DMS114 treated with DMSO at 0.1 percent for 48 hours (cell line): ENCODE data around the gene RFX1.

Source experiments
- DNase-seq: peaks from one replicate; lab custom pipeline; 2025; ENCODE audit not compliant: unreplicated experiment; lab: John Stamatoyannopoulos, UW

RFX1 gene

DNA sequence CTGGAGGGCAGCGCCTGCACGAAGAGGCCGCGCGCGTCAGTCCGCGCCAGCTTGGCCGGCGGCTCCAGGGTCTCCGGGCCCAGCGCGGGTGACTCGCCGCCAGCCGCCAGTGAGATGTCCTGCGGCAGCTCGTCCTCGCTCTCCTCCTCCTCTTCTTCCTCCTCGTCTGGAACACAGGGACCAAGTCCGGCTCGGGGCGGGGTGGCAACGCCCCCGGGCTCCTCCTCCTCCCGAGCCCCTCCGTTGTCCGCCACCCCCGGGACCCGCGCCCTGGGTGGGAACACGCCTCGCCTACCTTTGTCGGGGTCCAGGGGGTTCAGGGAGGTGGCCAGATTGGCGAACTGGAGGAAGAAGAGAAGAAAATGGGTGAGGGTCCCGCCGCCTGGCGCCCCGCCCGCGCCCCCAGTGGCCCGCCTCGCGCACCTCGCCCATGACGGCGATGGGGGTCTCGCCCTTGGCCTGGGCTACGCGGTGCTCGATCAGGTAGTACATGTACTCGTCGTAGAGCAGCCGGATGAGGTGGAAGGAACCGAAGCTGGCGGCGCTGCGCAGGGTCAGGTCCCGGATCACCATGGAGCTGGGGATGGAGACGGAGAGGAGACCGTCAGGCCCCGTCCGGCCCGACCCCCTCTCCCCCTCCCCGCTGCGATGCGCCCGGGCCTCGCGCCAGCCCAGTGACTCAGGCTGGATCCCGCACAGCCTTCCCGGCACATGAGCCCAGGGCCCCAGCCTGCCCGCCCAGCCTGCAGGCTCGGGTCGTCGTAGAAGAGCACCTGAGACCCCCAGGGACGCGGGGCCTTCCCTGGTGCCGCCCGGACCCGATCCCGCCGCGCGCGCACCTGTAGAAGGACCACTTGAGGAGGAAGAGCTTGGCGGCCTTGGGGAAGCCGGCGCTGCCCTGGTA lies 43.2 kb downstream of the RFX1 start:
- no peak for DNase-seq

DNA sequence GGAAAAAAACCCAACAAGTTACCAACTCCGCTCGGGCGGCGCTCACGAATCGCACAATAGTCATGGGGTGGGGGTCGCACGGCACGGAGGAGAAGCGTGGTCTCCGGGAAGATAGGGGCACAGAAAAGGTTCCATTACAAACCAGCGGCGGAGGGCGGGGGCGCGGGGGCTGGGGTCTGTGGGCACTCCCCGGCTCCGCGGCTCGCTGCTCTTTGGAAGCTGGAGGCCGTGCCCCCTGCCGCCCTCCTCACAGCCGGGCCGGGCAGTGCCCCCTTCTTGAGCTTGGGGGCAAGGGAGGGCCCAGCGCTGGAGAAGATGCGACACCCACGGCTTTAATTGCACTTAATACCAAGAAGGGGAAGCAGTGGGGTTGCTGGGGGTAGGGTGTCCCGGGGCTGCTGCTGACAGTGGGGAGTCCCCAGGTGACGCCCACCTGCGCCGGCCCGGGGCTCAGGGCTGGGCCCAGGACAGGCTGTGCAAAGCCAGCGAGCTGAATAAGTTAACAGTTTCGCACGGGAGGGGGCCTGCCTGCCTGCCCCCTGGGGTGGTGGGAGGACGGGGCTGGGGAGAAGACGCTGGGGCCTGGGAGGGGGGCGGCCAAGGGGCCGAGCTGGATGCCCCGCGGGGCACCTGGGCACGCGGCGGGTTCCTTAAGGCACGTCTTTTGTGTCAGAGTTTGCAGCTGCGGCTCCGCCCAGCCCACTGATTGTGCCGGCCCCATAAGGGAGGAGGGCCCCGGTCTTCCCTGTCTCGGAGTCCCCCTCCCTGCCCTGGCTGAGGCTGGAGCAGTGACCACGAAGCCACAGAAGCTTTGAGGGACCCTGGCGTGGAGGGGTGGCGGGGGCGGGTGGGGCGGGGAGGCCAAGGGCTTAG lies 44.1 kb downstream of the RFX1 start:
- no peak for DNase-seq

DNA sequence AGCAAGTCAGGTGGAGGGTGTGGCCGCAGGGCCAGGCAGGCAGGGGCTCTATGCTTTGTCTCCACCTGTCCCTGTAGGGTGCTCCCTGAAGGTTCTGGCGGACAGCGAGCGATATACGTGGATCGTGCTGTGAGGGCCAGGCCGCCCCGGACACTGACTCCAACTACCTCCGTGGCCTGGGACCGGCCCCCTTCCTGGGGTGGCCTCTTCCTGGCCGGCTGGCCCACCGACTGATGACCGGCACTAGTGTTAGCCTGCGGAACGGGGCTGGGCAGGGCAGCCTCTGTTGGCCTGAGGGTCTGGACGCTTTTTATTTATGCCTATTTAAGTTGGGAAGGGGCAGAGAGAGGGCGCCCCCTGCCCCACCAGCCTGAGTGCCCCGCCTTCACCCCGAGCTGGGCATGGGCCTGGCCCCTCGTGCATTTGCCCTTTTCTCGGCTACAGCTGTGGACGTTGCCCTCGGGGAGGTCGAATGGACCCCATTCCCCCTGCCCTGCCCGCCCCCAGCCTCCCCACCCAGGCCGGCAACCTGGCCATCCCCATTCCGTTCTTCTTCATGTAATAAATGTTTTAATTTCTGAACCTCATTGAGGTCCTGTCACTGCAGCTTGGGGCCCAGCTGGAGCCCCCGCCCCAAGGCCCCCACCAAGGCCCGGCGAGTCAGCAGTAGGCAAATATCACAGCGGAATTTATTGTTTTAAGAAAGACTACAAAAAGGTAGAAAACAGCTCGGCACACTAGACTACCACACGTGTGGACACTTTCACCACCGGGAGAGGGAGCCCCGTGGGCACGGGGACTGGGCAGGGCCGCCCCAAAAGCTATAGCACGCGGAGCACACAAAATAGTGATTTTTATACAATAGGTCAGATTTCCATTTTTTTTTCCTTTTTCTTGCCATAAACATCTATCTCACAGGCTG lies 45.0 kb downstream of the RFX1 start:
- no peak for DNase-seq

DNA sequence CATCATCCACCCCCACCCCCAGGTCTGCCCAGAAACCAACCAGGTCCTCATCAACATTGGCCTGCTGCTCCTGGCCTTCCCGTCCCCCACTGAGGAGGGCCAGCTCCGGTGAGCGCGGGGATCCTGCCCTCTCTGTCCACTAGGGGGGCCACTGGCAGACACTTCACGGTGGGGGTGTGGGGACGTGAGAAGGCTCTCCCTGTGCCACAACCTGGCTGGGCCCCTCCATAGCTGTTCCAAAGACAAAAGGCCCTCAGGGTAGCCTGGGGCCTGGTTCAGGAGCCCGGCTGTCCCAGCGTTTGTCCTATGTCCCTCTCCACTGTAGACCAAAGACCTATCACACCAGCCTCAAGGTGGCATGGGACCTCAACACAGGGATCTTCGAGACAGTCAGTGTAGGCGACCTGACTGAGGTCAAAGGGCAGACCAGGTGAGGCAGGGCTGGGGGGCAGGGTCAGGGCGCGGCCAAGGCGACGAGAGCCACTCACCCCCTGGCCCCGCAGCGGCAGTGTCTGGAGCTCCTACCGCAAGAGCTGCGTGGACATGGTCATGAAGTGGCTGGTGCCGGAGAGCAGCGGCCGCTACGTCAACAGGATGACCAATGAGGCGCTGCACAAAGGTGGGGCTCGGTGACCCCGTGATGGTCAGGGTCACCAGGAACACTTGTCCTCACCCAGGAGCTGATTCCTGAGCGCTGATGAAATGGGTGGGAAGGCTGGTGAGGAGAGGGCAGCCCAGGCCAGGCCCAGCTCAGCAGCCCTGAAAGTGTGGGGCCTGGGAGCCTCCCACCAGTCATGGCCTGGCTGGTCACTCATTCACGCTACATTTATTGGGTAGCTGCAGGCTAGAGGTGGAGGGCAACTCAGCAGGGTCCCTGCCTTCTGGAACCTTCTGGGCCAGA lies 45.9 kb downstream of the RFX1 start:
- DNase-seq, result no peak

DNA sequence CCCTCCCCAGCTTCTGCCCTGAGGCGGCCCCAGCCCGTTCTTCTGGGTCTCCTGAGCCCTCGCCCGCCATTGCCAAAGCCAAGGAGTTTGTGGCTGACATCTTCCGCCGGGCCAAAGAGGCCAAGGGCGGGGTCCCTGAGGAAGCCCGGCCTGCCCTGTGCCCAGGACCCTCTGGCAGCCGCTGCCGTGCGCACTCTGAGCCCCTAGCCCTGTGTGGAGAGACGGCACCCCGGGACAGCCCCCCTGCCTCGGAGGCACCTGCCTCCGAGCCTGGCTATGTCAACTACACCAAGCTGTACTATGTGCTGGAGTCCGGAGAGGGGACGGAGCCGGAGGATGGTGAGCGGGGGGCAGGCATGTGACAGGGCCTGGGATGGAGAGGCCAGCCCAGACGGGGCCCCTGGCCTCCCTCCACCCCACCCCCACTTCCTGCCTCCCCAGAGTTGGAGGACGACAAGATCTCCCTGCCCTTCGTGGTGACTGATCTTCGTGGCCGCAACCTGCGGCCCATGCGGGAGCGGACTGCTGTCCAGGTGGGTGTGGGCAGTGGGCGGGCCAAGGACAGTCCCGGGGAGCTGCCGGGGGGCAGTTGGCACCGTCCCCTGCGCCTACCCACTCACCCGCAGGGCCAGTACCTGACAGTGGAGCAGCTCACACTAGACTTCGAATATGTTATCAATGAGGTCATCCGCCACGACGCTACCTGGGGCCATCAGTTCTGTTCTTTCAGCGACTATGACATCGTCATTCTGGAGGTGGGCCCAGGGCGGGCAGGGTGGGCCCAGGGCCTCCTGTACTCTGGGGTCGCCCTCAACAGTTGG lies 46.8 kb downstream of the RFX1 start:
- no peak for DNase-seq

DNA sequence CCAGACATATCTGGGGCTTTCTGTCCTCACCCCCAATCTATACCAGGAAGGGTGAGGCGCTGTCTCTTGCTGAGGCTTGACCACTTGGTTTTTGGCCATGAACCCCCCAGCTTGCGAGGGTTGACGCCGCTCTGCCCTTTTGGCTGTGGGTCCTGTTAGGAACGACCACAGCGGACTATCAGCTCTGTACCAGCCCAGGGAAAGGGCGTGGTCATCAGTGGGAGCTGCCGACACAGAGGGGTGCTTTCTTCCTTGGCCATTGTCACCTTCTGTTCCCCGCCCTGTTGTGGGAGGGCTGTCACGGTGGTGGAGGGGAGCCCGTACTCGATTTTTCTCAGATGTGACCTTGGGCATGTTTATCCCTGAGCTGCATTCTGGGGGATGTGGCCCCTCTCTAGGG lies 48.1 kb downstream of the RFX1 start:
- no peak for DNase-seq

DNA sequence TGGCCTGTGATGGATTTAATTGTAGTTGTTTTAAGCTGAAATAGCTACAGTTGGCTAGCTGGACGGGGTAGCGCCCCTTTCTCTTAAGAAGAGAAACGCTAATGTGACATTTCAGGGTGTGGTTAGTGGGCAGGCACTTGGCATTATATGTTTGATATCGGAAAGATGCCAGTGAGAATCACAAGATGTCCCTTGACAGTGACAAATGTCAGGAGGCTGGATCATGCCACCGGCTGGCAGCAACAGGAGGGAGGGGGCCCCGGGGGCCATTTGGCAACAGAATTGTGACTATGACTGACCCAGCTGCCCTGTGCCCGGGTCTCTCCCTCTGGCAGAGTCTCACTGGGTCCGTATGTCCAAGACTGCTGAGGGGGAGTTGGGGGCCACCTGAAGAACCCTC lies 49.1 kb downstream of the RFX1 start:
- no peak for DNase-seq

DNA sequence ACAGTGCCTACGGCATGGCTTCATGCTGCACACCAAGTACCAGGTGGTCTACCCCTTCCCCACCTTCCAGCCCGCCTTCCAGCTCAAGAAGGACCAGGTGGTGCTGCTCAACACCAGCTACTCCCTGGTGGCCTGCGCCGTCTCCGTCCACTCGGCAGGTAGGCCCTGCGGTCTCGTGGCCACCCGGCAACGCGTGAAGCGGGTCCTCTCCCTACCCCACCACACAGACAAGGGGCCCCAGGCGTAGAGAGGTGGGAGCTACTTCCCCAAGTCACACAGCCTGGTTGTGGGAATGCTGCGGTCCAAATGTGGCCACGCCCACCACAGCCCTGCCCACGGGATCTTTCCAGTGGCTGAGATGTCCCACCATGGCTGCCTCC lies 49.8 kb downstream of the RFX1 start:
- DNase-seq, result no peak

DNA sequence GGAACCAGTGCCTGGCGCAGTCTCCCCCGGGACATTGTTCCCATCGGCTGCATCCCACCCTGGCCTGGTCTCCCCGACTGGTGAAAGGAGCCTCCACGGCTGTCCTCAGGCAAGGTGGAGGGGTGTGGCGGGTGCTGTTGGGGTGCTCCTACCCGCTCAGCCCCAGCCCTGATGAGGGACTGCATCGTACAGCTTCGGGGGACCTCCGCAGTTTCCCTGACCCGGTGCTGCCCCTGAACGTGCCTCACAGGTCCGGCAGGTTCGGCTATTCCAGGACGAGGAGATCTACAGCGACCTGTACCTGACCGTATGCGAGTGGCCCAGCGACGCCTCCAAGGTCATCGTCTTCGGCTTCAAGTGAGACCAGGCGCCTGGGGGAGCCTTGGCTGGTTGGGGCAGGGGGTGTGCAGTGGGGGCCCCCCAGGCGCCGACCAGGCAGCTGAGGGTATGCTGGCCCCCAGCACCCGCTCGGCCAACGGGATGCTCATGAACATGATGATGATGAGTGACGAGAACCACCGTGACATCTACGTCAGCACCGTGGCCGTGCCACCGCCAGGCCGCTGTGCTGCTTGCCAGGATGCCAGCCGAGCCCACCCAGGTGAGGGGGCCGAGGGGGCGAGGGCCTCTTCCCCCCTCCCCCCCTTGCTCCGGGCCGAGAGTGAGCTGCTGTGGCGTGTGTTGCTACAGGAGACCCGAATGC lies 50.3 kb downstream of the RFX1 start:
- DNase-seq, result no peak

DNA sequence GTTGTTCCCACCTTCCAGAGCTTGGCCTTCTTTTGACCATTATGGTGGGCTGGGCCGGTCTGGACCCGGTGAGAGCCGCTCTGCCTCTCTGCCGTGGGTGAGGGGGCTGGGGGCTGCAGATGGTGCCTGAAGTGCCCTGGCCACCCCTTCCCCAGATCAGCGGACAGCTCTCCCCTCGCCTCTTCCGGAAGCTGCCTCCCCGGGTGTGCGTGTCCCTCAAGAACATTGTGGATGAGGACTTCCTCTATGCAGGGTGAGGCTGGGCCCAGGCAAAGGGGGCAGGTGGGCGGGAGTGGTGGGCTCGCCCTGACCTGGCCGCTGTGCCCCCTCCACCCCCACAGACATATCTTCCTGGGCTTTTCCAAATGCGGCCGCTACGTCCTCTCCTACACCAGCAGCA lies 51.9 kb downstream of the RFX1 start:
- no peak for DNase-seq

DNA sequence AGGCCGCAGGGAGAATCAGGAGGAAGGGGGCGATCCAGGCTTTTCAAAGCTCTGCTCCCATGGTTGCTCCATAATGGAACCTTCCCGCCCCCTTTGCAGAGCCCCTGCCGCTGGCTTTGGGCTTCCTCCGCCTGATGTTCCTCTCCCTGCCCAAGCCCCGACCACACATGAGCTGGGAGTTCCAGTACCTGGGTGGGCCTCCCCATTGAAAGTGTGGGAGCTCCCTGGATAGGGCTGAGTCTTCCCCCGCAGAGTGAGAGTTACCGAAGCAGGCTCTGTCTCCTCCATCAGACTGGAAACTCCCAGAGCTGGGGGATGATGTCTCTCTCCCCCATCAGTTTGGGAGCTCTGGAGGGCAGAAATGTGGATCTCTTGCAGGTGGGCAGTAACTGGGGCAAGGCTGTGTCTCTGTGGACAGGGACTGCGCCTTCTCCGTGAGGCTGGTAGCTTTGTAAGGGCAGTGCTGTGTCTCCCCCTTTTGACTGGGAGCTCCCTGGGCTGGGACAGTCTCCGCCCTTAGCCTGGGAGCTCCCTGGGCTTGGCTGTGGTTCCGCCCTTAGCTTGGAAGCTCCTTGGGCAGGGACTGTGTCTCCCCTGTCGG lies 53.1 kb downstream of the RFX1 start:
- no peak for DNase-seq

DNA sequence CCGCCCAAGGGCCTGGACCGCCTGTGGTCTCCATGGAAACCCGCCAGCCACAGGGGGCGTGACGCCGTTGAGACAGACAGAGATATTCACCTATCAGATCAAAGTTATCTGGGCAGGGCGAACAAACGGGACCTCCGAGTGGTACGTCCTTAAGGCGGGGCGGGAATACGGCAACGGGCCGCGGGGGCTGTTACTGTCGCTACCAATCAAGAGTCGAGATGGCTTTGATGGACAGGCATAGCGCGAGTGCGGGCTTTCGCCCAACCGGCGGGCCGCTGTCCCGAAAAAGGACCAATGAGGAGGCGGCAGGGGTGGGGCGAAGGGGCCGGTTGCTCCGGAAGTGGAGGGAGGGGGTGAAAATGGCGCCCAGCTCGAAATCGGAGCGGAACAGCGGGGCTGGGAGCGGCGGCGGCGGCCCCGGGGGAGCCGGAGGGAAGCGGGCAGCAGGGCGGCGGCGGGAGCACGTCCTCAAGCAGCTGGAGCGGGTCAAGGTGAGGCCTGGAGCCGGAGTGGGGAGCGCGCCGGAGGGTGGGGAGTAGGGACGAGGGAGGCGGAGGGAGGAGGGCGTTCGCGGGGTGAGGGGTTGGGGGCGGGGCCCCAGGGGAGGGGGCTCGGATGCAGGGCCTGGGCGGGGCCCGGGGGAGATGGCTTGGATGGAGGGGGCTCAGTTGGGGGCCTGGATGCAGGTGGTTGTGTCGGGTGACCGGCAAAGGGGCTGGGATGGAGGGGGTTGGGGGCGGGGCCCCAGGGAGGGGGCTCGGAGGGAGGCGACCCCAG lies 53.8 kb downstream of the RFX1 start, which contains the start of gene DCAF15:
Gene DCAF15, plus strand, starts transcription at position 356 of the 777 bp plus-strand sequence. Its CDS starts 4 bp downstream, at position 360.
- peak; percentile 92 for DNase-seq

DNA sequence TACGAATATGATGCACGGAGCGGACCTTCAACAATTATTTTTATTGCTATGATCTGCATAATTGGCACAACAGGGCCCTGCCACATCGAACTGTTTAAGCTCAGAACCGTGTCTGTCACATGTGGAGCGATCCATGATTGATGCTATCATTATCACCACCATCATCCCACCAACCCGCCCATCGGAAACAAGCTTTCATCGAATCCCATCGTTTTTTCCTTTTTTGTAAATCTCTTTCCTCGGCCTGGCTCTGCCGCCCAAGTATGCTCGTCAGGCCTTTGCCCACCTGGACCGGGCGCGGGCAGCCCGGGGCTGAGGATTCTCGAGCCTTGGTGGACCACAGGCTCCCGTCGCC lies 54.3 kb downstream of the RFX1 start:
- DNase-seq, result no peak

DNA sequence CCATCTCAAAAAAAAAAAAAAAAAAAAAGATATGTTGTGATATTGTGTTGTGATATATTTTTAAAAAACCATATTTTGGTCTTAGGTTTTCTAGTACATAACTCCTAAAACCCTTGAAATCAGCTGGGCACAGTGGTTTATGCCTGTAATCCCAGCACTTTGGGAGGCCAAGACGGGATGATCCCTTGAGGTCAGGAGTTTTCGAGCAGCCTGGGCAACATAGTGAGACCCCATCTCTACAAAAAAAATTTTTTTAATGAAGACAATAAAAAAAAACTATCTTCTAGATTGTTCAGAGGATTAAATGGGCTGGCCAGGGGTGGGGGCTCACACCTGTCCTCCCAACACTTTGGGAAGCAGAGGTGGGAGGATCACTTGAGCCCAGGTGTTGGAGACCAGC lies 55.1 kb downstream of the RFX1 start:
- no peak for DNase-seq

DNA sequence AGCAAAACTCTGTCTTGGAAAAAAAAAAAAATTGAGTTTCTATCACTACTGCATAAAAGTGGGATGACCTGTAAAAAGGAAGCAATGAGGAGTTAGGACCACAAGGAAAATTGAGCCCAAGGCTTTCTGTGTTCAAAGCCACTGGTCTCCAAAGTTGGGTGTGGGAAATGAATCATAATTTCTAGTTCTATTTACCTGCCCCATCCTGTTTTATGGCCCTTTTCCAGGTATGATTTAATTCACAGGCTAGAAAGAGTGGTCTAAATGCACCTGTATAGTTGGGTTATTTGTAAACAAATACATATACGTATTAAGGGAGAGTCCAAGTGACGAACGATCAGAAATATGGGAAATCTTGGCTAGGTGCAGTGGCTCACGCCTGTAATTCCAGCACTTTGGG lies 59.7 kb downstream of the RFX1 start:
- DNase-seq, result no peak

DNA sequence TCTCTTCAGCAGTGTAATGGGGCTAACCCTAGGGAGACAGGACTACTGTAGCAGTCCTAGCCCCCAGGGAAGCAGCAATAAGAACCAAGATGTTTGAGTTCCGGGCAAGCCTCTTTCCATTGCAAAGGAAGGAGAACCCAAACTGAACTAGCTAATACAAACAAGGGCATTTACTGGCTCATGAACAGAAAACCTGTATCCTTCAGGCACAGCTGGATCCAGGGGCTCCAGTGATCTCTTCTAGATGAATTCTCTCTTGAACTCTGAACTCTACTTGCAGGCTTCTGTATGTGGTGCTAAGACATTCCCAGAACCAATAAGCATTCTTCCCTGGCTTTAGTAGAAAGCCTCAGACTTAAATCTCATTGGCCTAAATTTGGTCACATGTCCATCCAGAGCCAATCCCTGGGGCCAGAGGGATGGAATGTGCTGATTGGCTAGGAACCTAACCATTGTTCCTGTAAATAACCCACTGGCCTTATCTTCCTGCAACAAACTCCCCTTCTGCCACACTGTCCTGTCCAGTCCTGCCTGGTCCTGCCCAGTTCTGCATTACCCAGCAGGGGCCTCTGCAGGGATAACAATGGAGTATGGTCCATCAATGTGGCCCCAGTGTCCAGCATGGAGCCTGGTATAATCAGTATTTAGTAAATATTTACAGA lies 64.0 kb downstream of the RFX1 start:
- no peak for DNase-seq
